Spinal cord (tissue), 10 donors: ENCODE results near the gene KCNJ15. TPM values are rescaled to one million over a fixed set of nuclear protein-coding genes. Genes with fewer than 3 reads are reported as not detected.
A peak's percentile ranks its signal among the peaks of the same experiment; 100 is the strongest.

Experiments used
- DNase-seq, 6 donors: peaks; one replicate each; pipeline versions ENCODE4 v3.0.0 to v3.0.0-alpha.2; 2013 to 2015; ENCODE audit warnings: low spot score in 6 of 6, low read depth in 4 of 6
- H3K27ac ChIP-seq: one replicate; pipeline ENCODE4 v1.5.1; 2013; ENCODE audit warnings: low read depth, low read length, control low read depth
- H3K27me3 ChIP-seq: one replicate; pipeline ENCODE4 v1.6.1; 2013; ENCODE audit warnings: low read length; ENCODE audit not compliant: control insufficient read depth, insufficient read depth
- H3K36me3 ChIP-seq: one replicate; pipeline ENCODE4 v1.6.1; 2013; ENCODE audit warnings: low read length; ENCODE audit not compliant: control insufficient read depth, insufficient read depth
- H3K4me1 ChIP-seq: one replicate; pipeline ENCODE4 v1.6.1; 2013; ENCODE audit warnings: low read length; ENCODE audit not compliant: control insufficient read depth, insufficient read depth
- H3K4me3 ChIP-seq: one replicate; pipeline ENCODE4 v1.5.1; 2013; ENCODE audit warnings: low read depth, low read length, control low read depth
- H3K9me3 ChIP-seq: one replicate; pipeline ENCODE4 v1.6.1; 2013; ENCODE audit warnings: low read length; ENCODE audit not compliant: control insufficient read depth, insufficient read depth
- WGBS: methylation state at CpG from one replicate; pipeline ENCODE4 v1.1.5; 2013; ENCODE audit warnings: missing lambda C conversion rate; ENCODE audit not compliant: insufficient coverage; 5-methylcytosine and 5-hydroxymethylcytosine counted together
- polyA plus RNA-seq, 2 donors: library from polyadenylated mRNA; unstranded; fragments of 120-200 nt; gene quantifications; one replicate each; pipeline ENCODE4 v1.2.1, GENCODE V29; 2013; ENCODE audit not compliant: insufficient read length in 2 of 2
- total RNA-seq, 2 donors: library from RNA; depleted of rRNA in 1 of 2; stranded (reverse); fragments of 120-200 nt in 1 of 2; fragments of >200 nt in 1 of 2; gene quantifications; one replicate each; pipeline versions ENCODE4 v1.2.3 to v1.2.4, GENCODE V29; 2013 to 2014
- donor health status: healthy.

The KCNJ15 gene
- total and polyA plus RNA-seq, 4 donors: 0.11 to 1.9 (median 1.2) TPM

DNA sequence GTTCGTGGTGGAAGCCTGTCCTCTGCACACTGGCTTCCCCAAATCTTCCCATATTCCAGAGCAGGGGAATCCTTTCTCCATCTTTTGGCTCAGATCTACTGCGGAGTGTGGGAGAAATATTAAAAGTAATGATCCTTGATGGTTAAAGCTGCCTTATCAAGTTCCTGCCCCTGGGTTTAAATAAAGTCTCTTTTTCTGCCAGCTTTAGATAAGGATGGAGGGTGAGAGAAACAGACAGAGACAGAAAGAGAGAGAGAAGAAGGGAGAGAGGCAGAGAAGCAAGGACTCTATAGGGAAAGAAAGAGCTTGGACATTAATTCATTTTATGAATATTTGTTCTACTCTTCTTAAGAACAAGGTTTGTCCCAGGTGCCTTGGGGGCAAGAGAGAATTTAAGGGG lies 98.0 kb downstream of the KCNJ15 start:
- Histone ChIP-seq H3K4me3 (no peak overlapping the region), H3K36me3 (no peaks in the 10 kb centered on the region), H3K4me1 (peaks cover 5% of the 10 kb centered on the region), H3K27ac (no peak overlapping the region), H3K27me3 (no peaks in the 10 kb centered on the region), H3K9me3 (no peaks in the 10 kb centered on the region)
- no peak for DNase-seq
- WGBS: 100% methylated on average over 1 of the region's 2 CpGs

DNA sequence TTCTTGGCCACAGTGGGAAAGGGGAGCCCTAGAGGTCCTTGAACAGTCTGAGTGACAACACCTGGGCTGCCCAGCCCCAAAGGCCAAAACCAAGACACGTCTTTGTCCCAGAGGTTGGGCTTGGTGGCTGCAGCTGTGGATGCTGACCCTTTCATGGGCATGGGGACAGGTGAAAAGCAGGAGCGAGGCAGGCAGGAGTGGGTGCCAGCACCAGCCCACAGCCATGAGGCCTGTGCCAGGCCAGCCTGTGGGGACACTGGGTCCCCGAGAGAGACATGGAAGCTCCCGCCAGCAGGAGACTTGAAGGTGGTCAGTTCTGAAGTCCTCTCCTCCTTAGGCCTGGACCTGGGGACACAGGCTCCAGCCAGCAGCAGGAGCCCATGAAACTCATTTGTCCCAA lies 98.6 kb downstream of the KCNJ15 start:
- Histone ChIP-seq H3K9me3 (no peaks in the 10 kb centered on the region), H3K27me3 (no peaks in the 10 kb centered on the region), H3K36me3 (no peaks in the 10 kb centered on the region), H3K27ac (no peak overlapping the region), H3K4me3 (no peak overlapping the region), H3K4me1 (peaks cover 5% of the 10 kb centered on the region)
- 97% methylated on average over 4 of the region's 4 CpGs for WGBS
- DNase-seq: no peak

DNA sequence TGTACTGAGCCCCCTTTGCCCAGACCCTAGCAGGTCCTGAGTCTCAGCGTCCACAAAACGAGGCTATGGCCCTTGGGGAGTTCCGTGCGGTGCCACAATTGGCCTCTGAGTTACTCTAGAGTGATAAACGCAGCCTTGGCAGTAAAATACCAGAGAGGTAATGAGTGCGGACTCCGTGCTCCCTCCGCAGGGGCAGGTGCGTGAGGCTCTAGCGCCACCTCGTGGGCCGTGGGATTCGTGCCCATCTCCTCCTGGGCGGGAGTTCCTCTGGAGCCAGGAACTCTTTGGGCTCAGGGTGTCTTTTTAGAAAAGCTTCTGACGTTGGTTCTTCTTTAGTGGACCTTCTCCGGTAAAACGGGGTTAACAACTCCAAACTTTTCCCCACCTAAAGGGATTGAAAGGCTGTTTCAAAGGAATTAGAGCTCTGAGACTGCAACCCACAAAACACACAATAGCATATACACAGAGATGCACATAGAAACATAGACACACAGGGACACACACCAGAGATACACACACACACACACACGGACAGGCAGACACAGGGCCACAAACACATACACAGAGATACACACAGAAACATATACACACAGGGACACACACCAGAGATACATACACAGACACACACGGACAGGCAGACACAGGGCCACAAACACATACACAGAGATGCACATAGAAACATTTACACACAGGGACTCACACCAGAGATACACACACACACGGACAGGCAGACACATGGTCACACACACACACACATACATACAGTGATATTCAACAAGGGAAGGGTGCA lies 99.4 kb downstream of the KCNJ15 start:
- no peak overlapping the region for H3K4me3 ChIP-seq
- H3K36me3 ChIP-seq: no peaks in the 10 kb centered on the region
- H3K27ac ChIP-seq: no peak overlapping the region
- no peaks in the 10 kb centered on the region for H3K27me3 ChIP-seq
- H3K4me1 ChIP-seq: peaks cover 5% of the 10 kb centered on the region
- WGBS: 9% methylated on average over 16 of the region's 20 CpGs
- H3K9me3 ChIP-seq: no peaks in the 10 kb centered on the region
- DNase-seq: peak; percentile 31 to 93 (median 57)

Other genes with a start within 250 kb of the KCNJ15 start
- 10 to 100 TPM in 1 of 2 donors, 1 to 10 TPM in 1; 4.8 to 19.6 TPM for gene ERG, start 241.5 kb downstream of the KCNJ15 start, total RNA-seq
- 1 to 10 TPM; 7.5 to 7.6 TPM for gene ERG, start 241.5 kb downstream of the KCNJ15 start, polyA plus RNA-seq